GM23248 (cell line): Measurements from ENCODE around the gene BCL7A.

Experiments
- EZH2 ChIP-seq: fragments of 200-600 bp; sonication (generic); IDR thresholded peaks from 2 replicates; pipeline ENCODE4 v1.6.1; 2018; ENCODE audit warnings: antibody characterized with exemption, mild to moderate bottlenecking; ENCODE audit not compliant: insufficient read depth, poor library complexity, severe bottlenecking
- EZH2phosphoT487 ChIP-seq: fragments of 200-600 bp; sonication (generic); IDR thresholded peaks from 2 replicates; pipeline ENCODE4 v1.6.1; 2018; ENCODE audit warnings: antibody characterized with exemption, moderate library complexity, mild to moderate bottlenecking, low read depth; ENCODE audit not compliant: insufficient read depth

- TF ChIP-seq EZH2 (no peak), EZH2phosphoT487 (no peak)
These were observed 37.7 kb downstream of the BCL7A start for GRCh38 chr12:122059203-122059960.
